Measurements from ENCODE around the gene ACOXL. TPM values are rescaled to one million over a fixed set of nuclear protein-coding genes. Genes with fewer than 3 reads are reported as not detected.

The ACOXL gene
- total RNA-seq, 2 experiments from 2014 or later = 0.20 to 0.96 TPM

GRCh38 chr2:110838657-110839384, 106.4 kb downstream of the ACOXL start:
- Mint-ChIP-seq H3K4me1 (peaks cover 6% of the 10 kb centered on the region), H3K27ac (no peak overlapping the region)

DNA sequence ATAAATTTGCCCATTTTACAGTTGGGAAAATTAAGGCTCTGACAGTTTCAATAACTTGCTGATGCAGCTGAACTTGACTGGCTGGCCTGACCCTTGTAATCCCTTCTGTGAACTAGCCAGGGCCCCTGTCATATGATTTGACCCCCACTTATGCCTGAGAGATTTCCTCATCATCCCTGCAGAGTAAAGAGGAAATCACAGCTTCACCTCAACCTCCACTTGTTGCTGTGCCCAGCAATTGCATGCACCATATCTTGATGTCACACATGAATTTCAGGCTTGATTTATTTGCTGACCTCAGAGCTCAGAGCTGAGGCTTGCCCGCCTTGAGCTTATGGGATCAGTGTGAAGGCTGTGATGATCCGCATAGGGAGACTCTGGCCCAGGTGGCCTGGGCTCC, 108.1 kb downstream of the ACOXL start:
- H3K27me3 Mint-ChIP-seq = peaks cover 47% of the 10 kb centered on the region
- no peak for ATAC-seq
- no peaks in the 10 kb centered on the region for H3K36me3 Mint-ChIP-seq
- peaks cover 19% of the 10 kb centered on the region for H3K4me1 Mint-ChIP-seq
- no peaks in the 10 kb centered on the region for H3K9me3 Mint-ChIP-seq (ENCODE audit: low read depth)
- CTCF ChIA-PET = interaction anchor here (0.7 to 1.7 kb wide), 4 partner anchors 12 to 36 kb away, joined by 3 to 10 read pairs (median 4); no protein-coding TSS in a partner anchor
- H3K4me3 Mint-ChIP-seq = no peak overlapping the region
- no peak for DNase-seq
- no peak overlapping the region for H3K27ac Mint-ChIP-seq

More at GRCh38 chr2:110838657-110839384, 106.4 kb downstream of the ACOXL start:
- H3K27me3 Mint-ChIP-seq = peaks cover 44% of the 10 kb centered on the region
- DNase-seq (no peak), ATAC-seq (no peak)
- H3K9me3 Mint-ChIP-seq (ENCODE audit: low read depth) = no peaks in the 10 kb centered on the region
- H3K4me3 Mint-ChIP-seq = no peak overlapping the region
- H3K36me3 Mint-ChIP-seq = no peaks in the 10 kb centered on the region
- CTCF ChIA-PET = no interaction called here

- peaks cover 34% of the 10 kb centered on the region for H3K4me1 Mint-ChIP-seq
- no peak overlapping the region for H3K27ac Mint-ChIP-seq
- DNase-seq (no peak), ATAC-seq (no peak)
- H3K36me3 Mint-ChIP-seq = no peaks in the 10 kb centered on the region
- no peak overlapping the region for H3K4me3 Mint-ChIP-seq
- CTCF ChIA-PET = interaction anchor here (1.5 to 2.2 kb wide), 2 partner anchors 30 to 31 kb away, joined by 5 to 7 read pairs; no protein-coding TSS in a partner anchor
- peaks cover 47% of the 10 kb centered on the region for H3K27me3 Mint-ChIP-seq
- no peaks in the 10 kb centered on the region for H3K9me3 Mint-ChIP-seq (ENCODE audit: low read depth)
Measured at GRCh38 chr2:110842048-110842447, 109.7 kb downstream of the ACOXL start.

DNA sequence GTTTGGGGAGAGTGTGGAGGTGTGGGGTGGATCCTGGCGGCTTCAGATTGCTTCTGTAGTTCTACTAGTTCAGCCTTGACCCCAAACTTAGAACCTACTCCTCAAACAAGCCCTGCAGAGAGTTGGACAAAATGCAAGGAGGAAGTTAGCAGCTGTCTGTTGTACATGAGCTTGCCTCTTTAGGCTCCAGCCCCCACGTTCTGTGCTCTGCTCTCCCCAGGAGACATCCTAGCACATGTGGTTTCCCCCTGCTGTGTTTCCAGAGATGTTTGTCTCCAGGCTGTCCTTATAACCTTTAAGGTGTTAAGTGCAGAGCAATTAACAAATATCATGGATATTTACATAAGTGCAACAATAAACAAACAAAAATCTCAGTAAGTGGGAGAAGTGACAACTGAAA, 111.1 kb downstream of the ACOXL start:
- no peak for DNase-seq
- CTCF ChIA-PET = interaction anchor here (1.1 to 2.2 kb wide), 2 partner anchors 10 to 32 kb away, joined by 3 to 7 read pairs; no protein-coding TSS in a partner anchor
- H3K4me1 Mint-ChIP-seq = peaks cover 47% of the 10 kb centered on the region
- no peaks in the 10 kb centered on the region for H3K9me3 Mint-ChIP-seq (ENCODE audit: low read depth)
- H3K27me3 Mint-ChIP-seq = peaks cover 48% of the 10 kb centered on the region
- no peak overlapping the region for H3K4me3 Mint-ChIP-seq
- no peak for ATAC-seq
- H3K36me3 Mint-ChIP-seq = no peaks in the 10 kb centered on the region
- no peak overlapping the region for H3K27ac Mint-ChIP-seq

DNA sequence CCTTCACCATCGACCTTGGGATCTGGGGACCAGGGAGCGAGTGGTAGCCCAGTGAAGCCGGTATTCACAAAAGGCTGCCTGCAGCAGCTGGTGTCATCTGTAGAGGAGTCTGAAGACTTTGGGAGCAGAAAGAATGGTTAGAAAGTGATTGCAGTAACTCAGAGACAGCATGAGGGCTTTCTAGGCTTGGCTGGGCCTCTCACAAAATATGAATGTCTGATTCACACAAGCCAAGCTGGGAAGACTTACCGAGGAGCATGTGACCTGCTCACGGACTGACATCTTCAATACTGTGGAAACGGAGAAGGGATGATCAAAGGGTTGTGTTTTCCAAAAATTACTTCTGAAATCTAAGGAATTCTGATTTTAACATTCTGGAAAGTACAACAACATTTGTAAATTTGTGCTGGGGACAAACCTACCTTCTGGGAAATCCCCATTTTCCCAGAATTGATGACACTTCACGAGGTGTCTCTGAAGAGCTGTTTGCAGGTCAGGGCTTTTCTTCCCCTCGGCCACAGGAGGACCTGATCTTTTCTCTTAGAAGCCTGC, 111.7 kb downstream of the ACOXL start:
- no peaks in the 10 kb centered on the region for H3K9me3 Mint-ChIP-seq (ENCODE audit: low read depth)
- peaks cover 49% of the 10 kb centered on the region for H3K27me3 Mint-ChIP-seq
- H3K27ac Mint-ChIP-seq = no peak overlapping the region
- DNase-seq (no peak), ATAC-seq (no peak)
- no peaks in the 10 kb centered on the region for H3K36me3 Mint-ChIP-seq
- no peak overlapping the region for H3K4me3 Mint-ChIP-seq
- CTCF ChIA-PET = interaction anchor here (0.8 to 2.2 kb wide), 3 partner anchors 9 to 32 kb away, joined by 3 to 7 read pairs (median 3); no protein-coding TSS in a partner anchor
- H3K4me1 Mint-ChIP-seq = peaks cover 53% of the 10 kb centered on the region

DNA sequence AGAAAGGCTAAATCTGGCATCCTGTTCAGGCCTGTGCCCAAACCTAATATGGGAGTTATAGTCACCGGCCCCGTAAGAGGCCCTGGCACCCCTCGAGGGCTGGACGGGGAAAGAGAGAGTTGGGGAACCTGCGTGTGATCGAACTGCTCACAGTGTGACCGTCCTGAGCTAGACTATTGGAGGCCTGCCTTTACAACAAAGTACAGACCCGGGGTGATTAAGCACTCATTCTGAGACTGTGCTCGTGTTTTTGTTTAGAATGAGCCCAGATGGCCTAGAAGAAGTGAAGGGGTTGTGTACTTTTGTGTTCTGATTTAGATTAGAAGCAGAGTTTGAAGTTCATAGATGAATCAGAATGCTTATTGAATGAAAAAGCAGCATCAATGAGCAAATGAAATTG, 115.3 kb downstream of the ACOXL start:
- Mint-ChIP-seq H3K27me3 (peaks cover 43% of the 10 kb centered on the region), H3K4me1 (peaks cover 80% of the 10 kb centered on the region), H3K4me3 (no peak overlapping the region), H3K9me3 (ENCODE audit: low read depth) (no peaks in the 10 kb centered on the region), H3K27ac (peak overlapping the region; percentile 50), H3K36me3 (peaks cover 6% of the 10 kb centered on the region)
- DNase-seq (no peak), ATAC-seq (peak; percentile 17)
- CTCF ChIA-PET = interaction anchor here (0.8 to 1.4 kb wide), 5 partner anchors 11 to 35 kb away, joined by 3 to 4 read pairs (median 3); no protein-coding TSS in a partner anchor

- Mint-ChIP-seq H3K27me3 (peaks cover 39% of the 10 kb centered on the region), H3K4me3 (no peak overlapping the region), H3K27ac (no peak overlapping the region)
Measured at GRCh38 chr2:110848071-110848470, 115.7 kb downstream of the ACOXL start.

GRCh38 chr2:110848519-110849030, 116.2 kb downstream of the ACOXL start:
- Mint-ChIP-seq H3K27ac (no peak overlapping the region), H3K36me3 (peaks cover 6% of the 10 kb centered on the region), H3K9me3 (ENCODE audit: low read depth) (no peaks in the 10 kb centered on the region), H3K4me1 (peaks cover 86% of the 10 kb centered on the region), H3K4me3 (no peak overlapping the region), H3K27me3 (peaks cover 37% of the 10 kb centered on the region)
- no peak for ATAC-seq
- CTCF ChIA-PET = interaction anchor here (1.9 kb wide), 1 partner anchor 10 kb away, joined by 6 read pairs; no protein-coding TSS in a partner anchor
- peak; percentile 29 for DNase-seq

More at GRCh38 chr2:110848071-110848470, 115.7 kb downstream of the ACOXL start:
- H3K4me1 Mint-ChIP-seq = peaks cover 85% of the 10 kb centered on the region
- ATAC-seq (no peak), DNase-seq (no peak)
- no peaks in the 10 kb centered on the region for H3K9me3 Mint-ChIP-seq (ENCODE audit: low read depth)
- peaks cover 6% of the 10 kb centered on the region for H3K36me3 Mint-ChIP-seq
- CTCF ChIA-PET = interaction anchor here (1.9 kb wide), 1 partner anchor 10 kb away, joined by 6 read pairs; no protein-coding TSS in a partner anchor

DNA sequence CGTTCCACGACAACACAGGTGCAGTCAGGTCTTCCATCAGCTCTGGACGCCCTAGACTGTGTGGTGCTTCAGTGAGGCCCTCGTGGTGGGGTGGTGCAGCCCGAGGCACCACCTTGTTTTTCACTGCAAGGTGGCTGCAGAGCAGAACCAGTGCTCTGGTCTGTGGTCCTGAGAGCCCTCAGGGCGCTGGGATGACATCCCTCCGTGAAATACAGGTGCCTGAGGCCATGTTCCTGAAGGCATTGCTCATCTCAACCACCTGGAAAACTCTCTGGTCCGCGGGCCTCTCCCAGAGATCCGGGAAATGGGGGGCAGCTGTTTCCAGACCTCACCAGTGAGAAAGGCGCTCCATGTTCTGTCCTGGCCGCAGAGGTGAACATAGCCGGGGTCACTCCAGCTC, 119.2 kb downstream of the ACOXL start:
- ATAC-seq (no peak), DNase-seq (no peak)
- CTCF ChIA-PET = interaction anchor here (2.6 to 4.9 kb wide), 3 partner anchors 11 to 39 kb away, joined by 10 to 35 read pairs (median 18); no protein-coding TSS in a partner anchor
- Mint-ChIP-seq H3K27me3 (peaks cover 35% of the 10 kb centered on the region), H3K4me1 (peaks cover 84% of the 10 kb centered on the region), H3K27ac (peak overlapping the region; percentile 82), H3K4me3 (no peak overlapping the region), H3K9me3 (ENCODE audit: low read depth) (no peaks in the 10 kb centered on the region), H3K36me3 (peaks cover 6% of the 10 kb centered on the region)

DNA sequence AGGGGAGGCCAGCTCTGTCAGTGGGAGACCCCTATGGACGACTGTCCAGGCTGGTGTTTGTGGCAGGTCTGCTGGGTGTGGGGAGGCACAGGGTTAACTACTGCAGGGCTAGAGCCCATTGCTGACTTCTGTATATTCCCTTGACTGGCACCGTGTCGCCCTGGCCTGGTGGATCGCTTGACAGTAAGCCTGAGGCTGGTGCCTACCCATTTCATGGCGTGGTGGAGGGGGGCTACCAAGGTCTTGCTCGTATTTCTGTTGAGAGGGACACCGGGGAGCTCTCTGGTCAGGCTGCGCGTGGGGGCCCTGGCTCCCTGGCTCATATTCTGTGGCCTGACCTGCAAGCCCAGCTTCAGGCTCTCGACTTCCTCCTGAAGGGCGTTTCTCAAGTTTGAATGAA, 119.7 kb downstream of the ACOXL start:
- ATAC-seq (no peak), DNase-seq (no peak)
- Mint-ChIP-seq H3K27ac (peak overlapping the region; percentile 82), H3K36me3 (peaks cover 6% of the 10 kb centered on the region), H3K9me3 (ENCODE audit: low read depth) (no peaks in the 10 kb centered on the region), H3K27me3 (peaks cover 41% of the 10 kb centered on the region), H3K4me3 (no peak overlapping the region), H3K4me1 (peaks cover 80% of the 10 kb centered on the region)
- CTCF ChIA-PET = interaction anchor here (0.7 to 4.9 kb wide), 7 partner anchors 10 to 70 kb away, joined by 3 to 35 read pairs (median 10); no protein-coding TSS in a partner anchor

GRCh38 chr2:110852541-110853263, 120.3 kb downstream of the ACOXL start:
- CTCF ChIA-PET = interaction anchor here (0.7 to 4.9 kb wide), 13 partner anchors 9 to 268 kb away, joined by 3 to 35 read pairs (median 4); partner anchors contain the start of gene BCL2L11

GRCh38 chr2:110853516-110853915, 121.1 kb downstream of the ACOXL start:
- H3K9me3 Mint-ChIP-seq (ENCODE audit: low read depth) = no peaks in the 10 kb centered on the region
- peaks cover 47% of the 10 kb centered on the region for H3K27me3 Mint-ChIP-seq
- H3K36me3 Mint-ChIP-seq = peaks cover 6% of the 10 kb centered on the region
- no peak overlapping the region for H3K4me3 Mint-ChIP-seq
- DNase-seq = peak; percentile 83
- H3K27ac Mint-ChIP-seq = peak overlapping the region; percentile 82
- peak; percentile 50 for ATAC-seq
- H3K4me1 Mint-ChIP-seq = peaks cover 75% of the 10 kb centered on the region
- CTCF ChIA-PET = interaction anchor here (0.6 to 4.9 kb wide), 14 partner anchors 9 to 267 kb away, joined by 3 to 35 read pairs (median 4); partner anchors contain the start of gene BCL2L11

More at GRCh38 chr2:110852541-110853263, 120.3 kb downstream of the ACOXL start:
- peaks cover 6% of the 10 kb centered on the region for H3K36me3 Mint-ChIP-seq
- peak overlapping the region; percentile 82 for H3K27ac Mint-ChIP-seq
- H3K27me3 Mint-ChIP-seq = peaks cover 43% of the 10 kb centered on the region
- H3K4me3 Mint-ChIP-seq = no peak overlapping the region
- DNase-seq (peak; percentile 72), ATAC-seq (peak; percentile 79)
- no peaks in the 10 kb centered on the region for H3K9me3 Mint-ChIP-seq (ENCODE audit: low read depth)
- peaks cover 74% of the 10 kb centered on the region for H3K4me1 Mint-ChIP-seq

Measured in activated CD8-positive, alpha-beta memory T cell treated with anti-CD3 and anti-CD28 coated beads, Interleukin-2, amount 10 ng/mL, durations not matched to agents 7 days and 5 days (primary cell).